CD4-positive, alpha-beta T cell treated with Interferon gamma for 1 hour (primary cell): ENCODE measurements around the gene GAS7.
"Not testable (repeated sequence)": the region's sequence is repeated elsewhere in the genome, so short reads cannot be mapped to it uniquely, and the experiment has no call there.

Experiments
- DNase-seq: peaks from one replicate; pipeline ENCODE4 v3.0.0-alpha.2; 2020

The GAS7 gene

DNA sequence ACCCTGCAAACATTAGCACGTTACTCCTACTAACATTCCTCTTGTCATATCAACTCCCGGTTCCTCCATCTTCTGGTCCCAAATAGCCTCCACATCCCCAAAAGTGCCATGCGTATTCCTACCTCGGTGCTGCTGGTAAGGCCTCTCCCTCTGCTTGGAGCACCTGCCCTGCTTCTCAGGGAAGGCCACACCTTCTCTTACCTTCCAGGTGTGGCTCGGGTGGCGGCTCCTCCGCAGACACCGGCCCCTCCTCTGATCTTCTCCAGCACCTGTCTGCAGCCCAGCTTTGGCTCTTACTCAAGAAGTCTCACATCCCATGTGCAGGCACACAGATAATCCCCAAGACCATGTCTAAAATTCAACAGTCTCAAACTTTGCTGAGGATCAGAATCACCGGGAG lies 92.3 kb downstream of the GAS7 start:
- no peak for DNase-seq

DNA sequence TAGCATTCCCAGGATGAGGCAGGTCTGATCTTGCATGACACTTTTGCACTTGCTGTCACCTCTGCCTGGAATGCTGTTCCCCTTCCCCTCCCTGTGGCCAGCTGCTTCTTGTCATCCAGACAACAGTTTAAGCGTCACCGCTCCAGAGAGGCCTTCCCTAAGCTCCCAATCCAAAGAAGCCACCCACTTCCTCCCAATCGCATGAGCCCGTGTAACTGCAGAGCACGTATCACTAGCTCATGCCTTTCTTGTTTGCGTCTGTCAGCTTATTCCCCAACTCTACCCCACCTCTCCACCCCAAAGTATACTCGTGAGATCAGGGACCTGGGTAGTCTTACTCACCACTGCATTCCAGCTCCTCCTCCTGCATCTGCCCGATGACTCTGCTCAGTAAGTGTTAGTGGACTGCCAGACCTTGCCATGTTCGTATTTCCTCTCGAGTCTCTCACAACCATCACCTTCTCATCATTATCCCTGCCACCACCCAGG lies 92.8 kb downstream of the GAS7 start:
- DNase-seq, result no peak

DNA sequence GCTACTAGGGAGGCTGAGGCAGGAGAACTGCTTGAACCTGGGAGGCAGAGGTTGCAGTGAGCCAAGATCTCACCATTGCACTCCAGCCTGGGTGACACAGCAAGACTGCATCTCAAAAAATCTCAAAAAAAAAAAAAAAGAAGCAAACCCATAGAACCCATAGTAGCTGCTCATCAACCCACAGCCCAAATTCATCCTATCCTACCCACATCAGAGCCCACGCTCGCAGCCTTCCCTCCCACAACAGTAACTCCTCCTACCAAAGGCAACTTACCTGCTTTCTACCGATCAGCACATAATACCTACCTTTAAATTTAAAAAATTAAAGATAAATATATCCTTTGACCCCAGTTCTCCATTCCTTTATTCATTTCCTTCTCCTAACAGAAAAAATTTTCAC lies 94.7 kb downstream of the GAS7 start:
- no peak for DNase-seq

DNA sequence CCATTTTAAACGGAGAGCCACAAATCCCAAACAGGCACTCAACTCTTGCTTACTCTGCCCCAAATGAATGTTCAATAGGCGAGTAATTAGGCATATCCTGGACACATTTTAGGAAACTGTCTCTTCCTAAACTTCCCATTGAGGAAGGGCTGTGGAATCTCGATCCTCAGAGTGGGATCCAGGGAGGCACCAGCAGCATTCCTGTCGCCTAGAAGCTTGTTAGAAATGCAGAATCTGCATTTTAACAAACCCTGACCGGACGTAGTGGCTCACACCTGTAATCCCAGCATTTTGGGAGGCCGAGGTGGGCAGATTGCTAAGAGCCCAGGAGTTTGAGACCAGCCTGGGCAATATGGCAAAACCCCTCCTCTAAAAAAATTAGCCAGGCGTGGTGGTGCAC lies 95.6 kb downstream of the GAS7 start:
- DNase-seq, result no peak

DNA sequence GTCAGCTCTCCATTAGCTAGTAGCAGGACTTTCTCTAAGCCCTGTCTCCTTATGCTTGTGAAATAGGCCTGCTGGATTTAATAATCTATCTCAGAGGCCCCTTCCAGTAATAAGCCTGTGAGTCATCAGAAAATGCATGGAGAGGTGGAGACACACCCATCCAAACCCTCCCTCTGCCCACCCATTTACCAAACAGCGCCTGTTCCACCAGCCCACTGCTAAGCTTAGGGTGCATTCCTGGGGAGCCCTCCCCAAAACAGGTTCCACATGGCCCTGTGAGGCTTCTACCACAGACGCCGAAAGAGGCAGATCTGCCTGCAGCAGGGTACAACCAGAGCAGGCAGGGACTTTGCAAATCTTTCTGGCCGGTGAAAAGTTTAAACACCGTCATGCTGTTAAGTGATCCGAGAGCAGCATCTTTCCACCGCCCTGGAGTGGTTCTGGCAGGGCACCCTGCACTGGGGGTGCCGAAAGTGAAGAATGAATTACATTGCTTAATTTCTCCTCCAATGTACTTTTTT lies 99.3 kb downstream of the GAS7 start:
- DNase-seq, result no peak

DNA sequence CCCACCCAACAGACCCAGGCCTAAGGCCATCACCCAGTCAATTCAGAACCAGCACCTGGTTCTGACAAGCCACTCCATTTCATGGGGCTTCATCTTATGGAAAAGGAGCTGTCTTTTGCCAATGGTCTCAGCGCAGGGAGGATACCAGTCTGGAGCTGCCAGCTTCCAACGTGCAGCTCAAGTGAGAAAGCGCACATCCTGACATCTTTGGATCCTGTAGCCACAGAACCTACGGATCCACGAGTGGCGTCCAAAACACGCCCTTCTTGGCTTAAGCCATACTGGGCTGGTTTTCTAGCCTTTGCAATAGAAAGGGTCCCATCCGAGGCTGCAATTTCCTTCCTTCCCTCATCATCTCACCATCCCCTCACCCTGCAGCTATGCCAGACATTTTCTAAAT lies 101.8 kb downstream of the GAS7 start:
- DNase-seq, result no peak

DNA sequence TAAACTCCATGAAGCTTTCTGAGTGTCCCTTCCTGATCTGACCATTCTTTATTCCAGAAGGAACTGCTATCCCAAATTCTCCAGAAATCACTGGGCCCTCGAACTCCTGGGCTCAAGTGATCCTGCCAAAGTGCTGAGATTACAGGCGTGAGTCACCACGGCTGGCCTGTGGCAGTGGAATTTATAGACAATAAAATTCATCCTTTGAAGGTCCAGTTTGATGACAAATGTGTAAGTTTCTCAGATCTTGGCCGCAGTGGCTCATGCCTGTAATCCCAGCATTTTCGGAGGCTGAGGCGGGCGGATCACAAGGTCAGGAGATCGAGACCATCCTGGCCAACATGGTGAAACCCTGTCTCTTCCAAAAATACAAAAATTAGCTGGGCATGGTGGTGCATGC lies 103.1 kb downstream of the GAS7 start:
- not testable (repeated sequence) for DNase-seq

DNA sequence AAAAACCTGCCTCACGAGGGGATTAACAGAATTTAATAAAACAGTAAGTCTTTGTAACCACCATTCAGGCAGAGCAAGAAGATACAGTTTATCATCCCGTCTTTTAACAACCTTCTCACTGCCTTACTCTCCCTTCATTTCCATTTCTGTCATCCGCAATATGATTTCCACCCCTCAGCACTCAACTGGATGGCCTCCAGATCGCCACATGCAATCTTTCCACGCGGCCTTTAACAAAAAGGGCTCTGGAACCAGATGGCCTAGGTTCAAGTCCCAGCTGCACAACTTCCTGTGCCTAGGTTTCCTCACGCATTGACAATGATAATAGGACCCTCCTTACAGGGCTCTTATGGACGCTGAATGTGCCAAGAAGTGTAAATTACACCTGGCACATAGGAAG lies 103.6 kb downstream of the GAS7 start:
- no peak for DNase-seq

DNA sequence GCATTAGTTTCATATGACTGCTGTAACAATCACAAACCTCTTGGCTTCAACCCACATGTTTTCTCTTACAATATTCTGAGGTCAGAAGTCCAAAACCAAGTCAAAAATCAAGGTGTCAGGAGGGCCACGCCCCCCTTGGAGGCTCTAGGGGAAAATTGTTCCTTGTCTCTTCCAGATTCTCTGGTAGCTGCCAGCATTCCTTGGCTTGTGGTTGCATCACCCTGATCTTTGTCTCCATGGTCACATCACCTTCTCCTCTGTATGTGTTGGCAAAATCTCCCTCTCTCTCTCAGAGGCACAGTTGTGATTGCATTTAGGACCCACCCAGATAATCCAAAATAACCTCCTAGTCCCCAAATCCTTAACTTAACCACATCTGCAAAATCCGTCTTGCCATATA lies 105.8 kb downstream of the GAS7 start:
- no peak for DNase-seq

DNA sequence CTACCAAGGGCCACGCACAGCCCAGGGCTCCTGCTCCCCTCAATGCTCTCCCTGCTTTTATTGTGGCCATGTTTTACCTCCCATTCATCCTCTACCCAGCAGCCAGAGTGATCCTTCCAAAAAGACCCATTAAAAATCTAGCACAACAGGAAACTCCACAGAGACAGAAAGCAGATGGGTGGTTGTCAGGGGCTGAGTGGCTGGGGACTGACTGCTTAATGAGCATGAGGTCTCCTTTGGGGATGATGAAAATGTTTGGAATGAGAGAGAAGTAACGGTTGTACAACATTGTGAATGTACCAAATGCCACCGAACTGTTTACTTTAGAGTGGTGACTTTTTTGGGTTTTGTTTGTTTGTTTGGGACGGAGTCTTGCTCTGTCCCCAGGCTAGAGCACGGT lies 107.4 kb downstream of the GAS7 start:
- no peak for DNase-seq

DNA sequence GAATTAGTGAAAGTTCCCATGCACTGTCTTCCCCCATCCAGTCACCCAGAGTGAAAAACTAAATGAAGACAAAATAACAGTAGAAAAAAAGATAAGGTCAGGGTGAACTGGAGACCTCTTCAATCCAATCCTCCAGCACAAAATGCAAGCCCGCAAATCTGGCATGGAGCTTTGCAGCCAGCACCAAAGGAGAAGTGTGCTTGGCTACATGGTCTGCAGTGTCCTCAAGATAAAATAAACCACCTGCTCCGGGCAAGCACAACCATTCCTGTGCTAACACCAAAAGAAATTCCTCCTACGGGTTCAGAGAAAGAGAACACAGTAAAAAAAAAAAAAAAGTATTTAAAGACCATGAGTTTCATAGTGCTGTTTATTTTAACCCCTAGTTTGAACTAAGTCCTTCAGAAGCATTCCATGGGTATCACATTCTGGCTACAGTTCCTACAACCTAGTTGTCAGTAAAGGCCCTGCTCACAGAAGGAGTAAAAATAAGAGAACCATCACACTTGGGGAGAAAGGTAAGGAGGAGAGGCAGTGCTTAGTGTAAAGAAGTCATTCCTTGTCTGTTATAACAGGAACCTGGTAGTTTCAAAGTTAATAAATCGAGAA lies 109.1 kb downstream of the GAS7 start:
- no peak for DNase-seq

DNA sequence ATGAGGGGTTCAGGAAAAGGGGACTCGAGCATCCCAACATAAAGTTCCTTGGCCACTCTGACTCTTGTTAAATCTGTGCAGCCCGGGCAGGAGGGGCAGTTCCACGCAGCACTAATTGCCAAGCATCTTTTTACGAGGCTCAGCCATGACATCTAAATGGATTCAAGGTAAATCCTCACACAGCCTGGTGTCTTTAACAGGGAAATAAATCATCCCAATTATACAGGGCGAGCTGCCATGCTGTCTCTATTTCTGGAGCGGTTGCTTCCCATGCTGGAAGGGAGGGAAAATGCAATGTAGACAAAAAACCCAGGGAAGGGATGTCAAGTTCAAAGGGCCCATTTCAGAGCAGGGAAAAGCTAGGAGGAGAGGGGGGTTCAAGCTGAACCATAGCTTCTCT lies 110.0 kb downstream of the GAS7 start:
- DNase-seq, result no peak

DNA sequence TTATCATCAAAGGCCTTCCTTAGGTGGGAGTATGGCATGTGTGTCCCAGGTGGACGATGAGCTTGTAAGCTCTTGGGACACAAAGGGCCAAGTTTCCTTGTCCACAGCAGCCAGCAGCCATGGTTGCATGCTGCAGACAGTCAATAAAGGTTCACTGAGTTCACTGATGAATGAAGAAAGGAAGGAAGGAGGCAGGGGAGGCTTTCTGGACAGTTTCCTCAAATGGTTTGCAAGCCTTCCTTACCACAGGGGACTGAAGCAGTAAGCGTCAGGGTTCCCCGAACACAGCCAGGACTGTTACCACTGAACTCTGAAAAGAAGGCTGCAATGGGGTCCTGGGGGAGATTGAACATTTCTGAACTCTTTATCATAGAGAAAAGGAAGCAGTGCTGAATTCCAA lies 111.1 kb downstream of the GAS7 start:
- no peak for DNase-seq

DNA sequence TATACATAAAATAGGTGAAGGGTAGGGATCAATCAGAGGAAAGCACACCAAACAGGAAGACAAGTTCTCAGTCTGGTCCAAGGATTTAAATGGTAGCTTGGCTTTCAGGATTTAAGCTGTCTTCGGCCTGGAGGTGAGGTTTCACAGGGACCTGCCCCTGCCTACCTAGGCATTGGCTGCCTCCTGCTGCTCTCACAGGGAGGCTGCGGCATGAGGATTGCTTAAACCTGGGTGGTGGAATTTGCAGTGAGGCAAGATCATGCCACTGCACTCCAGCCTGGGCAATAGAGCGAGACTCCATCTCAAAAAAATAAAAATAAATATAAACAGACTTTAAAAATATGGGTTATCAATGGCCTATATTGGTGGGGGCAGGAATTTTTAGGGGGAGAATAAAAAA lies 114.5 kb downstream of the GAS7 start:
- no peak for DNase-seq

DNA sequence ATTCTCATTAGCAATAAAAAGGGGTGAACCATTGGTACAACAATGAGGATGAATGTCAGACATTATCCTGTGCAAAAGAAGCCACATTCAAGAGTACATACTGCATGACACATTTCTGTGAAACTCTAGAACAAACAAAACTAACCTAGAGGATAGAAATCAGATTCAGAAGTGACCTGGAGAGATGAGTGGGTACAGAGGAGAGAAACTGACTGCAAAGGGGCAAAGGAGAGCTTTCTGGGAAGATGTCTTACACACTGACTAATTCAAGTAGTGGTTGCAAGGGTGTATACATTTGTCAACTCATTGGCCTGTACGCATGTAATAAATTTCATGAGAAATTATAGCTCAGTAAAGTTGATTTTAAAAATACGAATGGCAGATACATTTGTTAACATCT lies 115.6 kb downstream of the GAS7 start:
- no peak for DNase-seq

DNA sequence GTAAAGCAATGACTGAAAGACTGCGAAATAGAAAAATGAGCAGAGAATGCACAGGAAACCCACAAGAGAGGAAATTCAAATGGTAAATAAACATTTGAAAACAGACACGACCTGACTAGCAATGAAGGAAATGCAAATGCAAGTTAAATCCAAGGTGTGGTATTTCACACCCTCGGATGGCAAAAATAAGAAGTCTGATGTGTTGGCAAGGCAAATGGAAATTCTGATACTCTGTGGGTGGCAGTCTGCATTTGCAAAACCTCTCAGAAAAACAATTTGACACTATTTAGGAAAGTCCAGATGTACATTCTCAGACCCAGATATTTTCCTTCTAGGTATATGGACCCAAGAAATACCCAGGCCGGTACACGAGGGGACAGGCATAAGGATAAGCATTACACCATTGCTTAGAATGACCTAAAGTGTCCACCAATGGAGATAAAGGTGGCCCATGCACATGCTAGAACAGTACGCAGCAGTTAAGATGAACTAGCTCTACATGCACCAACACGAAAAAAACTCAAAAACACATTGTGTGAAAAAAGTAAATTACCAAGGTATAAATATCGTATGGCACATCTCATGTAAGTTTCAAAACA lies 116.7 kb downstream of the GAS7 start:
- no peak for DNase-seq

DNA sequence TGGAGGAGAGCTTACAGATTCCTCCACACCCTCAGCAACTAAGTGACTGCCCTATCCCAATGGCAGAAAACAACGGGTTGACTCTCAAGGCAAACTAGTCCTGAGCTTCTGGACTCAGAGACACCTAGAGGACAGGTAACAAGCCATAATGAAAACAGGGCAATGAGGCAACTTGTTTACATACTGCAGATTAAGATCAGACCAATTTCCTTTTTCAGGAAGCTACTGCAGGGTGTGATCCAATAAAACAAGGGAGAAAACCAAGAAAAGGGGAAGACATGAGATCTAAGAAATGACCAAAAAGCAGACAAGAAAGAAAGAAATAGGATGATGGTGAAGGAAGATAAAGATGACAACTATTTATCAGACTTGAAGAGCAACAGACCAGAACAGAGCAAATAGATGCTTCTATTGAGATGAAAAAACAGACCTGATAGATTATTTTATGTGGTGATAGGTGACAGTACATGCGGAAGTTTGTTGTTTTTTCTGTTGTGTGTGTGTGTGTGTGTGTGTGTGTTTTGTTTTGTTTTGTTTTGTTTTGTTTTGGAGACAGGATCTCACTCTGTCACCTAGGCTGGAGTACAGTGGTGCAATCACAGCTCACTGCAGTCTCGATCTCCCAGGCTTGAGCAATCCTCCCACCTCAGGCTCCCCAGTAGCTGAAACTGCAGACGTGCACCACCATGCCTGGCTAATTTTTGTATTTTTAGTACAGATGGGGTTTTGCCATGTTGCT lies 120.7 kb downstream of the GAS7 start:
- peak; percentile 16 for DNase-seq

DNA sequence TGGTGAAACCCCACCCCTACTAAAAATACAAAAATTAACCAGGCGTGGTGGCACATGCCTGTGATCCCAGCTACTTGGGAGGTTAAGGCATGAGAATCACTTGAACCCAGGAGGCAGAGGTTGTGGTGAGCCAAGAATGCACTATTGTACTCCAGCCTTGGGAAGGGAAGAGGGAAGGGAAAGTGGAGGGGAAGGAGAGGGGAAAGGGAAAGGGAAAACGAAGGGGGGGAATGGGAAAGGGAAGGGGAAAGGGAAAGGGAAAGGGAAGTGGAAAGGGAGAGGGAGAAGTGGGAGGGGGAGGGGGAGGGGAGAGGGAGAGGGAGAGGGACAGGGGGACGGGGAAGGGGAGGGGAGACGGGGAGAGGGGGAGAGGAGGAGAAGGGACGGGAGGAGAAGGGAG lies 122.5 kb downstream of the GAS7 start:
- no peak for DNase-seq

DNA sequence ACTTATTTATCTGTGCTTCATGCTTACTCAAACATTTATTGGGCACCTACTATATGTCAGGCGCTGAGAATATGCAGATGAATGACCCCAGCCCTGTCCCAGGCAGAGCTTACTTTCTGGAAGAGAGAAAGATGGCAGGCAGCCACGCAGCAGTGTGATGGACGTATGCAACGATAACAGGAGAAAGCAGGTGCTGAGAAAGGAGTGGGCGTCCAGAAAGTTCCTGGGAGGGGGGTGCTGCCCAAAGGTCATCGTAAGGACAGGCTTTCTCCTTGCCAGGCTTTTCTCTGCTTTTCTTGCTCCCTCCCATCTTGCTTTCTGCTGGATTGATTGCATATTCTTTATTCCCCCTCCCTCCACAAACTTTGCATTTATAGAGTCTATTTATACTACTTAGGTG lies 124.5 kb downstream of the GAS7 start:
- DNase-seq, result no peak

DNA sequence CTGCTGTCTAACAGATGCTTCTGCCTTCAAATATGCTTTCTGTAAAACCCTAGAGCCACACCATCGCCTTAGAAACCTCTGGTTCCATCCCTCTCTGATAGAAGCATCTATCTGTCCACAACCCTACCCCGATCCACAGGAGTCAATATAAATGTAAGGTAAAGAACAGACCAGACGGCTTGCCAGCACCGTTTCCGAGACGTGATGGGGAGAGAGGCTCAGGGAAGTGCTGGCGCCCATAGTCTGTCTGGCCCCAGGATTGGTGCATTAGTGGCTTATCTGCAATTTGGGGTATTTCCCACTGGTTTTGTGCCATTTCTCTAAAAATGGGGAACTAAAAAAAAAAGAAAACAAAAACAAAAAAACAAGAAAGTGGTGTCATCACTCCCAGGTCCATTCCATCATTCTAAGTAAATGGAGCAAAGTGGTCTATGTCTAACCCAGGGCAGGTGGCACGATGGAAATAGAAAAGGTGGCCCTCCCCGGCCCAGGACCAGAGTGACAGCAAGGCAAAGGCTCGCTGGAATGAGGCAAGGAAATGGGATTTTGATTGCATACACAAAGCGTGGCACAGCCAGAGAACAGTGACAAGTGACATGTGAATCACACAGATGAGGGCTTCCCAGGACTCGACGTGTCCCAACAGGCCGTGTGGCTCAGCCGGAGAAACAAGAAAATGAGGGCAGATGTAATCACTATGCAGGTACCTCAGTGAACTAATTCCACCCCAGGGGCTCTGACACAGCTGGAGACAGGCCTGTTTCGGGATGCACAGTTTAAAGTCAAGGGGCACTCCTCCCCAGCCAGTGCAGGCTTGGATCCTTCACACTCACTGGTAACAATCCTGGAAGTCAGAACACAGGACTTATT lies 125.6 kb downstream of the GAS7 start:
- no peak for DNase-seq

DNA sequence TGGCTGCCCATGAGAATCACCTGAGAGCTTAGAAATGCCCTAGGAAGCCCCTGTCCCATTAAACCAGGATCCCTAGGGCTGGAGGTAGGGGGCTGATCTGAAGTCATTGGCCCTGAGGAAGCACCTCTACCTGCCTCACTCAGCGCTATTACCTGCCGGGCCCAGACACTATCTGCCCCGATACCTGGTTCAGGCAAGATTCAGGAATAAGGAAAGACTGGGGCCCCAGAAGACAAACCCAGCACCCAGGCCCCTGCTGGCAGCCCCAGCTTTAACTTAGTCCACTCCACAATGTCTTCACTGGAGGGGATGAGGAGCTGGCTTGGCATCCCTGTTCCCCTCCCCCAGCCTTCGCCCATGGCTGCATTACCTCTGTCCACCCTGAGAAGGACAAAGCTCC lies 126.3 kb downstream of the GAS7 start:
- no peak for DNase-seq

DNA sequence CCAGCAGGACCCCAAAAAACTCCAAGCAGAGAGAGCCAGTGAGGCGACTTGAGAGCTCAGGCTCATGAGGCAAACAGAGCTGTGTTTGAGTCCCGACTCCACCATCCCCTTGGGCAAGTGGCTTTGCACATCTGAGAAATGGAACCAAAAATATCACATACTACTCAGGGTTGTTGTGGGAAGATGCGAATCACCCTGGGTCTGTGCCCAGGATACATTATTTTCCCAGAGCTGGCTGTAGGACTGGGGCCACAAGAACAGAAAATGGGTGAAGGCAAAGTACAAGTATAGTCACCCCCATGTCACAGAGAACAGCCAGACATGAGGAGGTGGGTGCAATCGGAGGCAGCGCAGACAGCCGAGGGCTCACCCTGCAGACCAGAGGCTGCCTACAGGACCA lies 127.3 kb downstream of the GAS7 start:
- DNase-seq, result no peak

DNA sequence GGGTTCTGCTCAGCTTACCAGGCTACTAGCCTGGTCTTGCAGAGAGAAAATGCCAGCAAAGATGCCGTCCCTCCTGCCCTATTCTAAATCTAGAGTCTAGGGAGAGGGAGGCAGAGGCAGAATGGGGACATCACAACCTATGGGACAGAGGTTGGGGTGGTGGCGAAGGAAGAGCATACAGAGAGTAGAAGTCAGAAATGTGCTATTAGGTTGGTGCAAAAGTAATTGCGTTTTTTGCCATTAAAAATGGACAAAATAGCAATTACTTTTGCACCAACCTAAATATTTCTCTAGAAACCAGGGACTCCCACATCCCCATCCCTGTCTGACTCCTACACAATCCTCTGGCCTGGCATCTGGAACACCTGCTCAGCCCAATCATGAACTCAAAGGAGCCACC lies 127.7 kb downstream of the GAS7 start:
- no peak for DNase-seq
